HUES64 (cell line): ENCODE results near the gene DTHD1.

Experiments used
- H3K27ac ChIP-seq: 2 replicates; pipeline ENCODE4 v1.7.0; 2013; ENCODE audit warnings: low read depth, low read length, inconsistent platforms
- H3K27me3 ChIP-seq: 2 replicates; pipeline ENCODE4 v1.6.1; 2013; ENCODE audit warnings: mild to moderate bottlenecking, low read length; ENCODE audit not compliant: insufficient read depth
- H3K36me3 ChIP-seq: 2 replicates; pipeline ENCODE4 v1.6.1; 2013; ENCODE audit warnings: mild to moderate bottlenecking, low read length; ENCODE audit not compliant: insufficient read depth
- H3K4me1 ChIP-seq: 2 replicates; pipeline ENCODE4 v1.6.1; 2013; ENCODE audit warnings: mild to moderate bottlenecking, low read length, moderate library complexity; ENCODE audit not compliant: insufficient read depth
- H3K4me3 ChIP-seq: 2 replicates; pipeline ENCODE4 v1.5.1; 2013; ENCODE audit warnings: mild to moderate bottlenecking, low read length, moderate library complexity
- H3K9ac ChIP-seq: 2 replicates; pipeline ENCODE4 v1.6.1; 2013; ENCODE audit warnings: mild to moderate bottlenecking, low read depth, low read length
- H3K9me3 ChIP-seq: 2 replicates; pipeline ENCODE4 v1.6.1; 2013; ENCODE audit warnings: low read depth, low read length; ENCODE audit not compliant: insufficient read depth
- WGBS: fragments of 150-250, 120-280 bp; methylation state at CpG from one replicate; pipeline ENCODE4 v1.1.7; 2013; ENCODE audit warnings: missing lambda C conversion rate; 5-methylcytosine and 5-hydroxymethylcytosine counted together

The DTHD1 gene

GRCh38 chr4:36320117-36320896, 38.9 kb downstream of the DTHD1 start:
- WGBS: 91% methylated on average over 5 of the region's 6 CpGs
- H3K9ac ChIP-seq: no peak overlapping the region
- H3K36me3 ChIP-seq: no peaks in the 10 kb centered on the region
- no peak overlapping the region for H3K27ac ChIP-seq
- no peaks in the 10 kb centered on the region for H3K27me3 ChIP-seq
- no peak overlapping the region for H3K4me3 ChIP-seq
- no peaks in the 10 kb centered on the region for H3K9me3 ChIP-seq
- no peaks in the 10 kb centered on the region for H3K4me1 ChIP-seq

- no peak overlapping the region for H3K27ac ChIP-seq
- H3K9me3 ChIP-seq: no peaks in the 10 kb centered on the region
- H3K4me3 ChIP-seq: no peak overlapping the region
- 88% methylated on average over 3 of the region's 4 CpGs for WGBS
- H3K36me3 ChIP-seq: no peaks in the 10 kb centered on the region
- no peaks in the 10 kb centered on the region for H3K27me3 ChIP-seq
- no peak overlapping the region for H3K9ac ChIP-seq
- no peaks in the 10 kb centered on the region for H3K4me1 ChIP-seq
Observed at GRCh38 chr4:36321176-36321575, 39.8 kb downstream of the DTHD1 start.

- WGBS: 94% methylated on average over 5 of the region's 7 CpGs
- H3K4me3 ChIP-seq: no peak overlapping the region
- H3K9me3 ChIP-seq: no peaks in the 10 kb centered on the region
- H3K9ac ChIP-seq: no peak overlapping the region
- no peaks in the 10 kb centered on the region for H3K4me1 ChIP-seq
- H3K27me3 ChIP-seq: no peaks in the 10 kb centered on the region
- no peak overlapping the region for H3K27ac ChIP-seq
- no peaks in the 10 kb centered on the region for H3K36me3 ChIP-seq
Observed at GRCh38 chr4:36322921-36323354, 41.5 kb downstream of the DTHD1 start.

- Histone ChIP-seq H3K27me3 (no peaks in the 10 kb centered on the region), H3K36me3 (no peaks in the 10 kb centered on the region), H3K4me3 (no peak overlapping the region), H3K9me3 (no peaks in the 10 kb centered on the region), H3K9ac (no peak overlapping the region), H3K4me1 (no peaks in the 10 kb centered on the region), H3K27ac (no peak overlapping the region)
- WGBS: 100% methylated on average over 1 of the region's 2 CpGs
Observed at GRCh38 chr4:36323816-36324419, 42.5 kb downstream of the DTHD1 start.

GRCh38 chr4:36324808-36325207, 43.4 kb downstream of the DTHD1 start:
- Histone ChIP-seq H3K9me3 (no peaks in the 10 kb centered on the region), H3K27me3 (no peaks in the 10 kb centered on the region), H3K9ac (no peak overlapping the region), H3K4me1 (no peaks in the 10 kb centered on the region), H3K27ac (no peak overlapping the region), H3K36me3 (no peaks in the 10 kb centered on the region), H3K4me3 (no peak overlapping the region)
- 94% methylated on average over 4 of the region's 4 CpGs for WGBS

GRCh38 chr4:36325499-36325898, 44.1 kb downstream of the DTHD1 start:
- Histone ChIP-seq H3K9ac (no peak overlapping the region), H3K27ac (no peak overlapping the region), H3K27me3 (no peaks in the 10 kb centered on the region), H3K4me3 (no peak overlapping the region), H3K36me3 (no peaks in the 10 kb centered on the region), H3K4me1 (no peaks in the 10 kb centered on the region), H3K9me3 (no peaks in the 10 kb centered on the region)
- 89% methylated on average over 1 of the region's 1 CpG for WGBS

- no peak overlapping the region for H3K27ac ChIP-seq
- H3K4me3 ChIP-seq: no peak overlapping the region
- H3K9ac ChIP-seq: no peak overlapping the region
- no peaks in the 10 kb centered on the region for H3K4me1 ChIP-seq
- H3K27me3 ChIP-seq: no peaks in the 10 kb centered on the region
- no peaks in the 10 kb centered on the region for H3K9me3 ChIP-seq
- no peaks in the 10 kb centered on the region for H3K36me3 ChIP-seq
- WGBS: 92% methylated on average over 3 of the region's 3 CpGs
Observed at GRCh38 chr4:36325926-36326325, 44.5 kb downstream of the DTHD1 start.

GRCh38 chr4:36326476-36327029, 45.1 kb downstream of the DTHD1 start:
- no peaks in the 10 kb centered on the region for H3K4me1 ChIP-seq
- H3K27ac ChIP-seq: no peak overlapping the region
- no peaks in the 10 kb centered on the region for H3K36me3 ChIP-seq
- H3K4me3 ChIP-seq: no peak overlapping the region
- 95% methylated on average over 4 of the region's 4 CpGs for WGBS
- no peak overlapping the region for H3K9ac ChIP-seq
- no peaks in the 10 kb centered on the region for H3K27me3 ChIP-seq
- H3K9me3 ChIP-seq: no peaks in the 10 kb centered on the region

- Histone ChIP-seq H3K27ac (no peak overlapping the region), H3K9me3 (no peaks in the 10 kb centered on the region), H3K4me1 (no peaks in the 10 kb centered on the region), H3K36me3 (no peaks in the 10 kb centered on the region), H3K4me3 (no peak overlapping the region), H3K9ac (no peak overlapping the region), H3K27me3 (no peaks in the 10 kb centered on the region)
- WGBS: 96% methylated on average over 5 of the region's 5 CpGs
Observed at GRCh38 chr4:36327400-36327799, 46.0 kb downstream of the DTHD1 start.

- Histone ChIP-seq H3K27me3 (no peaks in the 10 kb centered on the region), H3K36me3 (no peaks in the 10 kb centered on the region), H3K9me3 (no peaks in the 10 kb centered on the region), H3K4me3 (no peak overlapping the region), H3K27ac (no peak overlapping the region), H3K9ac (no peak overlapping the region), H3K4me1 (no peaks in the 10 kb centered on the region)
- WGBS: 93% methylated on average over 9 of the region's 9 CpGs
Observed at GRCh38 chr4:36328130-36328529, 46.7 kb downstream of the DTHD1 start.

GRCh38 chr4:36329228-36329627, 47.8 kb downstream of the DTHD1 start:
- no peaks in the 10 kb centered on the region for H3K9me3 ChIP-seq
- no peak overlapping the region for H3K9ac ChIP-seq
- H3K27me3 ChIP-seq: no peaks in the 10 kb centered on the region
- H3K36me3 ChIP-seq: no peaks in the 10 kb centered on the region
- H3K27ac ChIP-seq: no peak overlapping the region
- H3K4me1 ChIP-seq: no peaks in the 10 kb centered on the region
- WGBS: 96% methylated on average over 2 of the region's 2 CpGs
- no peak overlapping the region for H3K4me3 ChIP-seq
